Choroid plexus epithelial cell (primary cell): ENCODE results near the gene PFKP.

Experiments used
- DNase-seq: peaks from one replicate; pipeline ENCODE4 v3.0.0-alpha.2; 2010; ENCODE audit warnings: low read depth
- H3K4me3 ChIP-seq: 2 replicates; pipeline ENCODE4 v1.5.1; 2011; ENCODE audit warnings: low read depth, mild to moderate bottlenecking, control low read depth, low read length, moderate library complexity
- CTCF ChIP-seq: conservative IDR thresholded peaks from 2 replicates; pipeline ENCODE4 v1.5.1; 2011; ENCODE audit warnings: low read depth, mild to moderate bottlenecking, control low read depth, inconsistent platforms, low read length, moderate library complexity

PFKP gene

GRCh38 chr10:3141351-3142005, 74.1 kb downstream of the PFKP start:
- no peak for DNase-seq
- no peak overlapping the region for H3K4me3 ChIP-seq
- TF ChIP-seq CTCF: no peak

- DNase-seq: no peak
- no peak overlapping the region for H3K4me3 ChIP-seq
- TF ChIP-seq CTCF: no peak
These were observed 75.0 kb downstream of the PFKP start for GRCh38 chr10:3142146-3142875.

- no peak for DNase-seq
- TF ChIP-seq CTCF: no peak
- no peak overlapping the region for H3K4me3 ChIP-seq
These were observed 76.0 kb downstream of the PFKP start for GRCh38 chr10:3143366-3143765.

GRCh38 chr10:3143791-3144434, 76.6 kb downstream of the PFKP start:
- no peak for DNase-seq
- no peak for TF ChIP-seq CTCF
- H3K4me3 ChIP-seq: no peak overlapping the region

- no peak for TF ChIP-seq CTCF
- DNase-seq: no peak
These were observed 78.0 kb downstream of the PFKP start for GRCh38 chr10:3145366-3145765.

GRCh38 chr10:3146289-3146688, 78.9 kb downstream of the PFKP start:
- no peak for TF ChIP-seq CTCF
- no peak overlapping the region for H3K4me3 ChIP-seq
- DNase-seq: no peak

More at GRCh38 chr10:3145366-3145765, 78.0 kb downstream of the PFKP start:
- no peak overlapping the region for H3K4me3 ChIP-seq
